Fibroblast of skin of scalp (primary cell): ENCODE results near the gene SCGN.

Experiments used
- DNase-seq: peaks from one replicate; pipeline ENCODE4 v3.0.0-alpha.2; 2013

The SCGN gene

GRCh38 chr6:25640891-25641290, 11.1 kb upstream of the SCGN start:
- no peak for DNase-seq

- DNase-seq = no peak
These were observed 10.6 kb upstream of the SCGN start for GRCh38 chr6:25641377-25641776.

- DNase-seq = no peak
These were observed 9.9 kb upstream of the SCGN start for GRCh38 chr6:25641940-25642666.

- DNase-seq = no peak
These were observed 9.2 kb upstream of the SCGN start for GRCh38 chr6:25642667-25643328.

- DNase-seq = no peak
These were observed 6.1 kb upstream of the SCGN start for GRCh38 chr6:25645916-25646315.

GRCh38 chr6:25649611-25650010, 2.4 kb upstream of the SCGN start:
- DNase-seq = no peak

GRCh38 chr6:25655723-25656122, 3.7 kb downstream of the SCGN start:
- DNase-seq = no peak

GRCh38 chr6:25659633-25660368, 7.8 kb downstream of the SCGN start:
- no peak for DNase-seq

GRCh38 chr6:25660512-25660911, 8.5 kb downstream of the SCGN start:
- peak; percentile 16 for DNase-seq

- no peak for DNase-seq
These were observed 9.2 kb downstream of the SCGN start for GRCh38 chr6:25661129-25661779.

GRCh38 chr6:25665455-25665854, 13.4 kb downstream of the SCGN start:
- no peak for DNase-seq

GRCh38 chr6:25669413-25669812, 17.4 kb downstream of the SCGN start:
- no peak for DNase-seq

GRCh38 chr6:25670208-25670607, 18.2 kb downstream of the SCGN start:
- no peak for DNase-seq

- DNase-seq = no peak
These were observed 18.9 kb downstream of the SCGN start for GRCh38 chr6:25670793-25671513.

GRCh38 chr6:25671652-25672051, 19.6 kb downstream of the SCGN start:
- no peak for DNase-seq

- DNase-seq = no peak
These were observed 23.2 kb downstream of the SCGN start for GRCh38 chr6:25675167-25675566.

- DNase-seq = no peak
These were observed 24.8 kb downstream of the SCGN start for GRCh38 chr6:25676775-25677174.

- DNase-seq = no peak
These were observed 29.8 kb downstream of the SCGN start for GRCh38 chr6:25681848-25682247.

- DNase-seq = no peak
These were observed 30.3 kb downstream of the SCGN start for GRCh38 chr6:25682324-25682723.

- DNase-seq = no peak
These were observed 32.5 kb downstream of the SCGN start for GRCh38 chr6:25684565-25684964.

- DNase-seq = no peak
These were observed 33.2 kb downstream of the SCGN start for GRCh38 chr6:25685251-25685650.

GRCh38 chr6:25685896-25686295, 33.9 kb downstream of the SCGN start:
- no peak for DNase-seq

GRCh38 chr6:25686856-25687255, 34.8 kb downstream of the SCGN start:
- no peak for DNase-seq
